PC-9 (cell line): ENCODE measurements around the gene PATJ. TPM values are rescaled to one million over a fixed set of nuclear protein-coding genes. Genes with fewer than 3 reads are reported as not detected.
"Not testable (repeated sequence)": the region's sequence is repeated elsewhere in the genome, so short reads cannot be mapped to it uniquely, and the experiment has no call there.

Experiments used
- BruUV-seq: library from RNA; stranded (reverse); fragments of 400-500 nt; replicated peaks from 2 replicates; lab custom pipeline; 2021; lab: Mats Ljungman, UMichigan
- CTCF ChIA-PET: fragments of 300-600 bp; sonication (Branson Sonifier 250); formaldehyde crosslinking; loops from one replicate; lab custom pipeline; 2022; ENCODE audit warnings: antibody characterized with exemption; lab: Charles Lee
- POLR2A ChIA-PET: fragments of 300-600 bp; sonication (Branson Sonifier 250); formaldehyde crosslinking; loops from one replicate; lab custom pipeline; 2022; ENCODE audit warnings: antibody characterized with exemption; ENCODE audit not compliant: unreplicated experiment; lab: Charles Lee
- DNase-seq, 2 experiments: peaks; one replicate each; pipeline versions ENCODE4 v3.0.0 to v3.0.0-alpha.2; 2015 to 2022; ENCODE audit warnings: mixed read lengths in 1 of 2
- H2AFZ ChIP-seq: fragments of 200-600 bp; sonication (generic); 2 replicates; pipeline ENCODE4 v1.8.1; 2017; ENCODE audit warnings: antibody characterized with exemption
- H3F3A ChIP-seq: fragments of 200-600 bp; sonication (generic); 2 replicates; pipeline ENCODE4 v1.8.1; 2017; ENCODE audit warnings: antibody characterized with exemption, mild to moderate bottlenecking, low read depth; ENCODE audit not compliant: insufficient read depth
- H3K27ac ChIP-seq: fragments of 200-600 bp; sonication (generic); 2 replicates; pipeline ENCODE4 v1.6.1; 2016; ENCODE audit warnings: mixed run types
- H3K27me3 ChIP-seq: fragments of 200-600 bp; sonication (generic); 2 replicates; pipeline ENCODE4 v1.6.1; 2016; ENCODE audit warnings: low read depth, mixed run types; ENCODE audit not compliant: insufficient read depth
- H3K36me3 ChIP-seq: fragments of 200-600 bp; sonication (generic); 2 replicates; pipeline ENCODE4 v1.6.1; 2016; ENCODE audit warnings: low read depth, mixed run types
- H3K4me1 ChIP-seq: fragments of 200-600 bp; sonication (generic); replicated peaks from 2 replicates; pipeline ENCODE4 v1.6.1; 2016; ENCODE audit warnings: mixed run types; ENCODE audit not compliant: insufficient read depth
- H3K4me2 ChIP-seq: fragments of 200-600 bp; sonication (generic); 2 replicates; pipeline ENCODE4 v1.6.1; 2017; ENCODE audit warnings: mixed run types
- H3K4me3 ChIP-seq: fragments of 200-600 bp; sonication (generic); 2 replicates; pipeline ENCODE4 v1.6.1; 2016; ENCODE audit warnings: mixed run types
- H3K79me2 ChIP-seq: fragments of 200-600 bp; sonication (generic); 2 replicates; pipeline ENCODE4 v1.6.1; 2017; ENCODE audit warnings: low read depth, mixed run types
- H3K9me2 ChIP-seq: fragments of 200-600 bp; sonication (generic); 2 replicates; pipeline ENCODE4 v1.8.1; 2017; ENCODE audit warnings: mild to moderate bottlenecking; ENCODE audit not compliant: insufficient read depth
- H3K9me3 ChIP-seq: fragments of 200-600 bp; sonication (generic); 2 replicates; pipeline ENCODE4 v1.8.1; 2016; ENCODE audit warnings: low read depth; ENCODE audit not compliant: insufficient read depth
- H4K20me1 ChIP-seq: fragments of 200-600 bp; sonication (generic); 2 replicates; pipeline ENCODE4 v1.8.1; 2017; ENCODE audit not compliant: insufficient read depth
- CTCF ChIP-seq: fragments of 200-600 bp; sonication (generic); conservative IDR thresholded peaks from 2 replicates; pipeline ENCODE4 v1.6.1; 2017; ENCODE audit warnings: mixed run types, antibody characterized with exemption, mild to moderate bottlenecking, moderate library complexity
- EZH2 ChIP-seq: fragments of 200-600 bp; sonication (generic); IDR thresholded peaks from 2 replicates; pipeline ENCODE4 v1.8.0; 2017; ENCODE audit warnings: antibody characterized with exemption, low read depth
- intact Hi-C: fragments of 100-400 bp; cut with micrococcal nuclease; formaldehyde crosslinking; loops from one replicate; pipeline ENCODE4 v1.10.0; 2022; ENCODE audit not compliant: unreplicated experiment
- total RNA-seq: library from RNA; stranded (reverse); gene quantifications from 2 replicates; pipeline ENCODE4 v1.2.3, GENCODE V29; 2021

The PATJ gene
- total RNA-seq, 1 experiment from 2014 or later: 91.0 TPM

GRCh38 chr1:61873994-61874393, 131.7 kb downstream of the PATJ start:
- TF ChIP-seq EZH2: no peak
- TF ChIP-seq CTCF: no peak
- intact Hi-C loops: no loop called here
- Histone ChIP-seq H3K9me3 (no peaks in the 10 kb centered on the region), H3K4me2 (no peak overlapping the region), H3K27me3 (no peaks in the 10 kb centered on the region), H3K4me1 (no peaks in the 10 kb centered on the region), H2AFZ (no peak overlapping the region), H4K20me1 (no peaks in the 10 kb centered on the region; the same call in 1 of the 2 replicates), H3K36me3 (peaks cover 27% of the 10 kb centered on the region), H3K4me3 (no peak overlapping the region), H3K79me2 (no peaks in the 10 kb centered on the region), H3F3A (0 out of 2 replicates have a peak, but pooled peaks cover 5% of the 10 kb centered on the region), H3K27ac (no peak overlapping the region), H3K9me2 (no peaks in the 10 kb centered on the region)
- no peak for DNase-seq
- BruUV-seq: no TSS peak
- ChIA-PET CTCF (no interaction called here), POLR2A (no interaction called here)

GRCh38 chr1:61875198-61875597, 132.9 kb downstream of the PATJ start:
- Histone ChIP-seq H3K9me2 (no peaks in the 10 kb centered on the region), H3K27me3 (no peaks in the 10 kb centered on the region), H2AFZ (no peak overlapping the region), H3F3A (0 out of 2 replicates have a peak, but pooled peaks cover 5% of the 10 kb centered on the region), H4K20me1 (no peaks in the 10 kb centered on the region; the same call in 1 of the 2 replicates), H3K36me3 (peaks cover 27% of the 10 kb centered on the region), H3K9me3 (no peaks in the 10 kb centered on the region), H3K4me1 (no peaks in the 10 kb centered on the region), H3K27ac (no peak overlapping the region), H3K79me2 (no peaks in the 10 kb centered on the region), H3K4me3 (no peak overlapping the region), H3K4me2 (no peak overlapping the region)
- POLR2A ChIA-PET: no interaction called here
- CTCF ChIA-PET: no interaction called here
- intact Hi-C loops: no loop called here
- no TSS peak for BruUV-seq
- TF ChIP-seq CTCF: no peak
- TF ChIP-seq EZH2: no peak
- no peak for DNase-seq

DNA sequence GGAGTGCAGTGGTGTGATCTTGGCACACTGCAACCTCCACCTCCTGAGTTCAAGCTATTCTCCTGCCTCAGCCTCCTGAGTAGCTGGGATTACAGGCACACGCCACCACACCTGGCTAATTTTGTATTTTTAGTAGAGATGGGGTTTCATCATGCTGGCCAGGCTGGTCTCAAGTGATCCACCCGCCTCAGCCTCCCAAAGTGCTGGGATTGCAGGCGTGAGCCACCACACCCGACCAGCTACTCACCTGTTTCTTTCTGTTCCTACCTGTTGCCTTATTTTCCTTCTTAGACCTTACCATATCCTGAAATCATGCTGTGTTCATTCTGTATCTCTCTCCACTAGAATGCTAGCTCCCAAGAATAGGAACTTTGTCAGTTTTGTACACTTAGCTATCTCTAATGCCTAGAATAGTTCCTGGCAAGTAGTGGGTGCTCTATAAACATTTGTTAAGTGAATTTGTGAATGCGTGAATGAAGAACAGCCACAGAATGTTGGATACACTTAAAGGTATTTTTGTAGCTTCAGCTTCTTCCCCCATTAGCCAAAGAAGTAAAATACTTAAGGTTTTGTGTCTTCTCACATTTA, 137.7 kb downstream of the PATJ start:
- H3K4me1 ChIP-seq, H3K27me3 ChIP-seq, H3K79me2 ChIP-seq, H3K4me2 ChIP-seq, intact Hi-C loops, BruUV-seq, H2AFZ ChIP-seq, H3K27ac ChIP-seq, H3K4me3 ChIP-seq, H3K9me3 ChIP-seq, CTCF ChIA-PET, H3F3A ChIP-seq, H4K20me1 ChIP-seq, H3K9me2 ChIP-seq, DNase-seq, POLR2A ChIA-PET: not testable (repeated sequence)
- peaks cover 39% of the 10 kb centered on the region for H3K36me3 ChIP-seq
